ACC112 (cell line): Measurements from ENCODE around the gene SOSTDC1.

Experiments
- H2AFZ ChIP-seq: fragments of 200-600 bp; sonication (generic); one replicate; pipeline ENCODE4 v1.6.0; 2017; ENCODE audit warnings: antibody characterized with exemption, low read length; ENCODE audit not compliant: unreplicated experiment
- H3K27ac ChIP-seq: fragments of 200-600 bp; sonication (generic); 2 replicates; pipeline ENCODE4 v1.5.1; 2014; ENCODE audit warnings: low read depth, mild to moderate bottlenecking, antibody characterized with exemption, low read length, moderate library complexity
- H3K27me3 ChIP-seq: fragments of 200-600 bp; sonication (generic); 2 replicates; pipeline ENCODE4 v1.6.1; 2014; ENCODE audit warnings: mild to moderate bottlenecking, antibody characterized with exemption, low read length, moderate library complexity, mixed read lengths; ENCODE audit not compliant: insufficient read depth
- H3K36me3 ChIP-seq: fragments of 200-600 bp; sonication (generic); 2 replicates; pipeline ENCODE4 v1.6.1; 2016; ENCODE audit warnings: mild to moderate bottlenecking, antibody characterized with exemption, low read length, moderate library complexity, mixed read lengths; ENCODE audit not compliant: insufficient read depth
- H3K4me1 ChIP-seq: fragments of 200-600 bp; sonication (generic); one replicate; pipeline ENCODE4 v1.6.1; 2016; ENCODE audit warnings: low read length, mixed read lengths; ENCODE audit not compliant: insufficient read depth, unreplicated experiment, control insufficient read depth
- H3K4me3 ChIP-seq: fragments of 200-600 bp; sonication (generic); 2 replicates; pipeline ENCODE4 v1.5.1; 2014; ENCODE audit warnings: mild to moderate bottlenecking, low read depth, low read length
- H3K79me2 ChIP-seq: fragments of 200-600 bp; sonication (generic); one replicate; pipeline ENCODE4 v1.6.0; 2016; ENCODE audit warnings: low read length; ENCODE audit not compliant: control insufficient read depth, unreplicated experiment, insufficient read depth

Gene SOSTDC1

DNA sequence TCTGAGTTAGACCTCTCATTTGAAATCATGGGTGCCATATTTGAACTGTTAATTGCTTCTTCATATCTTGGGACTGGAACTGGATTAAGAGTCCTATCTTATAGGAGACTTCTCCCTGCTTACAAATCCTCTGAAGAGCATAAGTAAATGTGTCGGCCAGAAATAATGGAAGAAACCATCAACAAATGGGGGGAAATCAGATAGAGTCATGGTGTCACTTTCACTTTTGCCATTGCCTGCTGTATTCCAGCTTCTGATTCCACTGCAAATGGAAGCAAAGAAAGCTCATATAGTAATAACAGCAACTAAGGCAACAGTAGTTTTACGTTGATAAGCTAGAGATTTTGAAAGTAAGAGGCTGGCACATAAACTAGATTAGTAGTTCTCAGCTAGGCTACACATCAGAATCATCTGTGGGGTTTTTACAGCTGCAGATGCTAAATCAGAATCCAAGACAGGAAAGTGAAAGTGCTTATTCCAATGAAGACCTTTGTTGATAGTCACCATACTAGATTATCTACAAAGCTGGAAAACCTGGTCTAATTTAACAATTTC, 31.9 kb downstream of the SOSTDC1 start:
- H3K27me3 ChIP-seq = no peaks in the 10 kb centered on the region
- H2AFZ ChIP-seq = peak overlapping the region; percentile 100
- H3K4me1 ChIP-seq = peaks cover 13% of the 10 kb centered on the region
- no peaks in the 10 kb centered on the region for H3K36me3 ChIP-seq
- H3K4me3 ChIP-seq = peak overlapping the region; percentile 70
- H3K79me2 ChIP-seq = no peaks in the 10 kb centered on the region
- H3K27ac ChIP-seq = no peak overlapping the region

DNA sequence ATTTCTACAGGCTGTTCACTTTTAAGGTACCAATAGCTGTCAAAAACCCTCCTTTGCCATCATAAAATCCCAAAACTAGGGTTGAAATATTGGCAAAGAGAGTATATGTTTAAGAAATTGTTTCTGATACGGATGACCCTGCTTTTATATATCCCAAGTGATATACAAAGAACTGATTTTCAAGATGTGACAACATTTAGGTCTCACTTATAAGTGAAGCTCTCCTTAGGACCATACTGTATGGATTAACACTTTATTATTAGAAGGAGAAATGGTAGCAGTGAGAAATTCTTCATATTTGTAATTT, 33.2 kb downstream of the SOSTDC1 start:
- no peak overlapping the region for H2AFZ ChIP-seq
- no peaks in the 10 kb centered on the region for H3K36me3 ChIP-seq
- no peaks in the 10 kb centered on the region for H3K27me3 ChIP-seq

DNA sequence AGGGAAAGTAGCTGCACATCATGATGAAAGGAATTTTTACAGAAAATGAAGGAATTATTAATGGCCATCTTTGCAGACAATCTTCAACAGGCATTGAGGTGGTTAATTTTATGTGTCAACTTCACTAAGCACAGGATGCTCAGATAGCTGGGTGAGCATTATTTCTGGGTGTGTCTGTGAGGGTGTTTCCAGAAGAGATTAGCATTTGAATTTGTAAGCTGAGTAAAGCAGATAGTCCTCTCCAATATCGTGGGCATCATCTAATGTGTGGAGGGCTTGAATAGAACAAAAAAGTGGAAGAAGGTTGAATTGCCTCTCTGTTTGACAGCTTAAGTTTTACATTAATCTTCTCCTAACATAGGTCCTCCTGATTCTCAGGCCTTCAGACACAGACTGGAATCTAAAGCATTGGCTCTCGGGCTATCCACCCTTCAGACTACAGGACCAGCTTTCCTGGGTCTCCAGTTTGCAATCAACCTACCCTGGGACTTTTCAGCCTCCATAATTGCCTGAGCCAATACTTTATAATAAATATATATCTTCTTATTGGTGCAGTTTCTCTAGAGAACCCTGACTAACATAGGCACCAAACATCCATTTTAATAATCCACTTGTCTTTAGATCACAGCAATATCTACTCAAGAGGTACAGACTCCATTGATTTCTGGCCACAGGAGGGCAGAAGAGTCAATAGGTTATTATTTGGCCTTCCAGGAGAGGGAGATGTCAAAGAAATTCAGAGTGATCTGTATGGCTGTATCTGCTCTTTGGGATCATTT, 33.7 kb downstream of the SOSTDC1 start:
- no peaks in the 10 kb centered on the region for H3K36me3 ChIP-seq
- H3K4me3 ChIP-seq = no peak overlapping the region
- H2AFZ ChIP-seq = no peak overlapping the region

More for the DNA sequence above, 33.2 kb downstream of the SOSTDC1 start:
- Histone ChIP-seq H3K4me1 (peaks cover 19% of the 10 kb centered on the region), H3K79me2 (no peaks in the 10 kb centered on the region), H3K27ac (no peak overlapping the region), H3K4me3 (no peak overlapping the region)

DNA sequence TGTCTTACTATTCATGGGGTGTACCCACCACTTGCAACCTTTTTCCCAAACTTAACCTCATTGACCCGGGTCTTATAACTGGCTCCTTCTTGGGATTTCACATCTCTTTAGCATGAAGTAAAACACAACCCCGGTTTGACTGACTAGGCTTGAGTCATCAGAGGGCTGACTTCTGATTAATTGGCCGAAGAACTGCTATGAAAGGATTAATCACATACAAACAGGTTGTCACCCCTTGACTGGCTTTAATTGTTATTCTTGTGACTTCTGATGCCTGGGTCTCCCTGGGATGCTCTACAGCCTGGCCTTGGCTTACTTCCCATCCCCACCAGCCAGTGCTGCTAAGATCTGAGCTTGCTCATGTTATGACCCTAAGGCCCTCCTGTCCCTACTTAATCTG, 35.4 kb downstream of the SOSTDC1 start:
- Histone ChIP-seq H3K4me3 (no peak overlapping the region), H2AFZ (no peak overlapping the region), H3K4me1 (peaks cover 19% of the 10 kb centered on the region), H3K27ac (no peak overlapping the region), H3K79me2 (no peaks in the 10 kb centered on the region), H3K27me3 (no peaks in the 10 kb centered on the region), H3K36me3 (no peaks in the 10 kb centered on the region)

More for the DNA sequence above, 33.7 kb downstream of the SOSTDC1 start:
- Histone ChIP-seq H3K4me1 (peaks cover 19% of the 10 kb centered on the region), H3K79me2 (no peaks in the 10 kb centered on the region), H3K27ac (no peak overlapping the region), H3K27me3 (no peaks in the 10 kb centered on the region)

DNA sequence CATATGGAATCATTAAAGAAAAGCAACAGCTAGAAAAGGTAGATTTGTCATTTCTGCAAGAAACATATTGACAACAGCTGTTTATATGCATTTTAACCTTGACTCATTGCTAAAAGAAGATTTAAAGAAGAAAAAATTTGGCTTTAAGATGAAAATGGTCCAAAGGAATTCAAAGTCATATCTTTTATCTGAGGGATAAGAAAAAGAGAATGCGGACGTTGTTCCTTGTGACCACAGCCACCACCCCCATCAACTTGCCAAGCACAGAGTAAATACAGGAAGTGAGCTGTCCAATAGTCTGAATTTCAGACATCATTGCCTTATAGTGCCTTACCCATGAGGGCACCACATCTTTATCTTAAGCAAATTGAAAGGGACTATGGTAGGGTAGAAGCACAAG, 36.9 kb downstream of the SOSTDC1 start:
- Histone ChIP-seq H3K4me3 (peak overlapping the region; percentile 23; the same call in 1 of the 2 replicates), H3K4me1 (peaks cover 19% of the 10 kb centered on the region), H3K27ac (no peak overlapping the region), H3K79me2 (no peaks in the 10 kb centered on the region), H2AFZ (peak overlapping the region; percentile 51), H3K36me3 (no peaks in the 10 kb centered on the region), H3K27me3 (no peaks in the 10 kb centered on the region)

- H3K27me3 ChIP-seq = no peaks in the 10 kb centered on the region
- peak overlapping the region; percentile 51 for H2AFZ ChIP-seq
- no peaks in the 10 kb centered on the region for H3K79me2 ChIP-seq
- H3K4me3 ChIP-seq = 0 out of 2 replicates have a peak overlapping the region, but pooled peaks have one; percentile 23
- H3K27ac ChIP-seq = no peak overlapping the region
- peaks cover 19% of the 10 kb centered on the region for H3K4me1 ChIP-seq
- H3K36me3 ChIP-seq = no peaks in the 10 kb centered on the region
These were observed 37.4 kb downstream of the SOSTDC1 start for GRCh38 chr7:16428182-16428581.

GRCh38 chr7:16423761-16424160, 41.8 kb downstream of the SOSTDC1 start:
- no peak overlapping the region for H3K4me3 ChIP-seq
- H2AFZ ChIP-seq = no peak overlapping the region
- H3K36me3 ChIP-seq = no peaks in the 10 kb centered on the region
- no peaks in the 10 kb centered on the region for H3K79me2 ChIP-seq
- no peak overlapping the region for H3K27ac ChIP-seq
- no peaks in the 10 kb centered on the region for H3K27me3 ChIP-seq
- peaks cover 20% of the 10 kb centered on the region for H3K4me1 ChIP-seq

- H3K4me1 ChIP-seq = peaks cover 13% of the 10 kb centered on the region
- no peak overlapping the region for H3K4me3 ChIP-seq
- no peaks in the 10 kb centered on the region for H3K27me3 ChIP-seq
- H3K36me3 ChIP-seq = no peaks in the 10 kb centered on the region
- no peak overlapping the region for H2AFZ ChIP-seq
- H3K27ac ChIP-seq = no peak overlapping the region
- no peaks in the 10 kb centered on the region for H3K79me2 ChIP-seq
These were observed 42.6 kb downstream of the SOSTDC1 start for GRCh38 chr7:16422917-16423316.

- Histone ChIP-seq H2AFZ (peak overlapping the region; percentile 1), H3K4me3 (peak overlapping the region; percentile 88), H3K36me3 (no peaks in the 10 kb centered on the region), H3K79me2 (no peaks in the 10 kb centered on the region), H3K4me1 (peaks cover 17% of the 10 kb centered on the region), H3K27ac (peak overlapping the region; percentile 90; the same call in 1 of the 2 replicates), H3K27me3 (no peaks in the 10 kb centered on the region)
These were observed 43.5 kb downstream of the SOSTDC1 start for GRCh38 chr7:16422103-16422435.

DNA sequence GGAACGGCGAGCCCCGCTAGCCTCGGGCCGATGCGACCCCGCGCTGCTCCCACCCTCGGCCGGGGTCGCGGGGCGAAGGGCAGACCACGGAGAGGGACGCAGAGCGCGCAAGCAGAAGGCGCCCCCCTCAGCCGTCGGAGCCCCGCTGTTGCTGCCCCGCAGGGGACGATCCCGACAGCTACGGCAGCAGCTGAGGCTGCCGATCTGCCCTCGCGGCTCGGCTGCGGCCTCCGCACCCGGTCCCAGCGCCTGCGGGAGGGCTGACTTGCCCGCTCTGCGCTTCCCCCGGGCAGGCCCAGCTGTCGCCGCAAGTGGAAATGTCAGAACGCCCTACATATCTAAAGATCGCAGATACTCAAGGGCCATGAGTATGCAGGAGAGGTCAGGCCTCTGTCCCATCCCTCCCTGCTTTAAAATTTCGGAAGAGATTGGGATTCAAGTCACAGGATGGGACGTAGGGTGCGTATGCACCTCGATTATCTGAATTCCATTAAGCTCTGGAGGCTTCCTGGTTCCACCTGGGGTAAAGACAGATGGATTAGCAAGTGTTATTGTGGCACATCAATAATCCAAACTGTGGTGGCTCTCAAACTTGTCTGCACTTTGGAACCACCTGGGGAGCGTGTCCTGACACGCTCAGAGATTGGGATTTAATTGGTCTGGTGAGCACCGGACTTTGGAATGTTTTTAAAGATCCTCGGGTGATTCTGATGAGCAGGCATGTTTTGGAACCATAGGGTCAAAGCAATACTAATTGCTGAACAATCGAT, 44.0 kb downstream of the SOSTDC1 start, which contains the start of gene CRPPA:
Gene CRPPA (minus strand): TSS at position 206 of the 770 bp plus-strand sequence. CDS start 216 bp downstream, outside the sequence.
- H3K36me3 ChIP-seq = no peaks in the 10 kb centered on the region

More for the DNA sequence above, 44.0 kb downstream of the SOSTDC1 start, which contains the start of gene CRPPA:
- H3K27me3 ChIP-seq = no peaks in the 10 kb centered on the region
- H2AFZ ChIP-seq = peak within 1 kb of the TSS; percentile 96
- peak within 1 kb of the TSS; percentile 90 for H3K27ac ChIP-seq
- peak within 1 kb of the TSS; percentile 88 for H3K4me3 ChIP-seq
- H3K79me2 ChIP-seq = no peaks in the 10 kb centered on the region
- H3K4me1 ChIP-seq = peaks cover 22% of the 10 kb centered on the region
